ENCODE measurements around the gene EPO.

- no peak for TF ChIP-seq CTCF (IDR thresholded peaks at IDR 0.05)
- no peak for TF ChIP-seq POLR2A (IDR thresholded peaks at IDR 0.05)
Measured at GRCh38 chr7:100693312-100694097, 26.8 kb upstream of the EPO start.

Measured in body of pancreas (tissue), 4 donors.